HG02970 (cell line): ENCODE measurements around the gene CFHR2.

ENCODE experiments used
- ATAC-seq: cut with Tn5 transposase; IDR thresholded peaks from one replicate; pipeline ENCODE4 v1.9.1; 2021; ENCODE audit warnings: mild to moderate bottlenecking, moderate library complexity, moderate number of reproducible peaks; ENCODE audit not compliant: unreplicated experiment, low FRiP score

The CFHR2 gene

DNA sequence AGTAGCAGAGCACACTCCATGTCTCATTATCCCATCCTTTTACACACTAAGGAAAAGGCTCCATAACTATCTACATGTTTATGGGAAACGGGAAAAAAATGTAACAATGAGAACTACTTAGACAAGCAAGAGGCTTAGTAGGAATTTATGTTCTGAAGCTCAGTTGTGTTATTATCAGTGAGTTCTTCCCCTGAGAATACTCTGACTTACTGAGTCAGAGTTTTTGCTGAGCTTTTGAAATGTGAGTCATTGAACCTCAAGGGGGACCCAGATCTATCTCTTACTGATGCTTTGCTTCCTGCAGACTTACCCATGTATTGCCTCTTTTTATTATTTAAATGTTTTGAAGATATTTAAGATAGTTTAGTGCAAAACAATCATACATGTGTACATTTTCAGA, 53.9 kb downstream of the CFHR2 start:
- ATAC-seq, result no peak

DNA sequence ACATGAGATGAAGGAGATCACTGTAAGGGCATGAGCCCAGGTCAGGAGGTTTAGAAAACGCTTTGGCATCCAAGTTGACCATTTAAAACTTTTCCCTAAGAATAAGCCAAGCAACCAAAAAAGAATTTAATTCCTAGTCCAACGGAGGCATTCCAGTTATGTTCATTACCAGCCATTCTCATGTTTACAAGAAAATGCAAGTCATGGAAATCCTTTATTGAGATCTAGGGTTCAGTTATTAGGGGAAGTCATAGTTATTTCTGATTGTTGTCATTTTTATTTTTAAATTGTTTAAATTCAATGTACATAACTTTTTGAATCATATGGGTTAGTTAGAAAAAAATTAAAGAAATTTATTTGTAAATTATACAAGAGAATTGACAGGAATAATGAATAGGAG, 58.3 kb downstream of the CFHR2 start:
- no peak for ATAC-seq

DNA sequence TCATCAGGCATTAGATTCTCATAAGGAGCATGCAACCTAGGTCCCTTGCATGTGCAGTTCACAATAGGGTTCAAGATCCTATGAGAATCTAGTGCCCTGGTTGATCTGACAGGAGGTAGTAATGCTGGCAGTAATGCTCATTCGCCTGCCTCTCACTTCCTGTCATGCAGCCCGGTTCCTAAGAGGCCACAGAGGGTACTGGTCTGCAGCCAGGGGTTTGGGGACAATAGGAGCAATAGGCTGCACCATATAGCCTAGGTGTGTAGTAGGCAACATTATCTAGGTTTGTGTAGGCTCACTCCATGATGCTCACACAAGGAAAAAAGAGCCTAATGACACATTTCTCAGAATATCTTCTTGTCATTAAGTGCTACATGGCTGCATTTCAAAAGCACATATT, 59.6 kb downstream of the CFHR2 start:
- no peak for ATAC-seq

DNA sequence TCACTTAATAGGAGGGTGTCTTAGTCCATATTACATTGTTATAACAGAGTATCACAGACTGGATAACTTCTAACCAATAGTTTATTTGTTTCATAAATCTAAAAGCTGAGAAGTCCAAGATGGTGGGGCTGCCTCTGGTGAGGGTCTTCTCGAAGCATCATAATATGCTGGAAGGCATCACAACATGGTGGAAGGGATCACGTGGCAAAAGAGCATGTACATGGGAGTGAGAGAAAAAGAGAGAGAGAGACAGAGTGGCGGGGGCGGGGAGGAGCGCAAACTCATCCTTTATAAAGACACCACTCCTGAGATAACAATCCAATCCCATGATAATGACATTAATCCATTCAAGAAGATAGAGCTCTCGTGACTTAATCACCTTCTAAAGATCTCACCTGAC, 65.3 kb downstream of the CFHR2 start:
- no peak for ATAC-seq
